K562 (cell line): Measurements from ENCODE around the gene SLC8A1. TPM values are rescaled to one million over a fixed set of nuclear protein-coding genes. Genes with fewer than 3 reads are reported as not detected.

Experiments
- BRF2 ChIP-seq: IDR thresholded peaks from 3 replicates; pipeline ENCODE4 v1.6.1; 2011; ENCODE audit warnings: borderline replicate concordance, mild to moderate bottlenecking; ENCODE audit not compliant: insufficient read length, insufficient read depth
- CREBBP ChIP-seq: IDR thresholded peaks from one replicate; pipeline ENCODE4 v1.6.1; 2012; ENCODE audit warnings: low read depth, mild to moderate bottlenecking, control low read depth, inconsistent platforms, low read length
- PPARD ChIP-seq: fragments of 250-450 bp; sonication (Bioruptor Pico); IDR thresholded peaks from 2 replicates; pipeline ENCODE4 v1.8.0; 2022; ENCODE audit warnings: inconsistent platforms, mild to moderate bottlenecking, moderate library complexity
- RREB1 ChIP-seq: fragments of 250-450 bp; sonication (Bioruptor Pico); IDR thresholded peaks from 2 replicates; pipeline ENCODE4 v1.4.0; 2020
- SMARCB1 ChIP-seq: IDR thresholded peaks from 2 replicates; pipeline ENCODE4 v1.6.1; 2011; ENCODE audit warnings: improper control_type of control experiment, low read depth; ENCODE audit not compliant: insufficient read length
- ZNF583 ChIP-seq: fragments of 250-450 bp; sonication (Bioruptor Pico); IDR thresholded peaks from 2 replicates; pipeline ENCODE4 v1.4.0; 2020
- polyA plus RNA-seq, 8 experiments: library from polyadenylated mRNA; depleted of rRNA in 4 of 8; stranded (reverse) in 5 of 8; unstranded in 3 of 8; fragments of >200 nt; fragmentation: Nextera tagmentation in 2 of 8; fragmentation: Illumina TruSeq in 1 of 8; extraction: Ambion mirVana in 2 of 8; extraction: Trizol in 1 of 8; gene quantifications; 2 replicates each; pipeline versions ENCODE4 v1.2.1 to v1.2.3, GENCODE V29; 2011 to 2014; ENCODE audit warnings: inconsistent platforms in 1 of 8, missing spikeins in 1 of 8
- total RNA-seq, 7 experiments: library from RNA; depleted of rRNA in 6 of 7; stranded (reverse); fragments of >200 nt in 6 of 7; fragmentation: Illumina TruSeq in 2 of 7; extraction: Trizol in 2 of 7; gene quantifications; 2 replicates each; pipeline versions ENCODE4 v1.2.1 to v1.2.3, GENCODE V29; 2011 to 2021; ENCODE audit warnings: low replicate concordance in 1 of 7

Gene SLC8A1
- total and polyA plus RNA-seq, 9 of the 15 experiments (the other 6 are each of a cell fraction or from before 2014, with no cell fraction given) = not detected

GRCh38 chr2:40341198-40341597 is 110.7 kb downstream of the SLC8A1 start (continued):
- TF ChIP-seq RREB1 (CRISPR knock-in tag) (no peak), PPARD (CRISPR knock-in tag) (no peak), ZNF583 (CRISPR knock-in tag) (no peak), CREBBP (no peak), BRF2 (no peak), SMARCB1 (no peak)
